Upper lobe of left lung (tissue), 6 donors: ENCODE data around the gene ANP32A. TPM values are rescaled to one million over a fixed set of nuclear protein-coding genes. Genes with fewer than 3 reads are reported as not detected.
"Not testable (repeated sequence)": the region's sequence is repeated elsewhere in the genome, so short reads cannot be mapped to it uniquely, and the experiment has no call there.

Source experiments
- ATAC-seq, 2 donors: fragments of 200-7000 bp; cut with Tn5 transposase; one replicate each; pipeline ENCODE4 v1.9.1; 2022; ENCODE audit warnings: mild to moderate bottlenecking in 2 of 2, moderate library complexity in 2 of 2; ENCODE audit not compliant: low FRiP score in 2 of 2
- DNase-seq, 2 donors: peaks; one replicate each; pipeline ENCODE4 v3.0.0-alpha.2; 2019 to 2020
- H3K27ac ChIP-seq, 4 donors: fragments of 200-600 bp; sonication (generic); one replicate each; pipeline ENCODE4 v1.5.1; 2016 to 2019
- H3K27me3 ChIP-seq, 4 donors: fragments of 200-600 bp; sonication (generic); one replicate each; pipeline ENCODE4 v1.5.1; 2017 to 2019
- H3K36me3 ChIP-seq, 4 donors: fragments of 200-600 bp; sonication (generic); one replicate each; pipeline ENCODE4 v1.5.1; 2016 to 2019
- H3K4me1 ChIP-seq, 4 donors: fragments of 200-600 bp; sonication (generic); one replicate each; pipeline ENCODE4 v1.5.1; 2018 to 2019
- H3K4me3 ChIP-seq, 4 donors: fragments of 200-600 bp; sonication (generic); one replicate each; pipeline ENCODE4 v1.5.1; 2017 to 2019; ENCODE audit warnings: mild to moderate bottlenecking in 2 of 4, moderate library complexity in 1 of 4
- H3K9me3 ChIP-seq, 4 donors: fragments of 200-600 bp; sonication (generic); one replicate each; pipeline ENCODE4 v1.5.1; 2018 to 2019
- CTCF ChIP-seq, 6 experiments: fragments of 450-650 bp in 4 of 6; fragments of 200-600 bp in 2 of 6; sonication (generic) in 2 of 6; IDR thresholded peaks; one replicate each; pipeline ENCODE4 v1.5.1; 2016 to 2019; ENCODE audit warnings: antibody characterized with exemption in 6 of 6
- EP300 ChIP-seq, 4 donors: sonication (generic); formaldehyde crosslinking; IDR thresholded peaks; one replicate each; pipeline ENCODE4 v1.5.1; 2017; ENCODE audit warnings: antibody characterized with exemption in 4 of 4, control low read depth in 2 of 4
- POLR2A ChIP-seq, 4 donors: fragments of 450-650 bp; IDR thresholded peaks; one replicate each; pipeline ENCODE4 v1.5.1; 2016 to 2017; ENCODE audit warnings: antibody characterized with exemption in 4 of 4, mild to moderate bottlenecking in 2 of 4
- POLR2AphosphoS5 ChIP-seq, 2 donors: sonication (generic); formaldehyde crosslinking; IDR thresholded peaks; one replicate each; pipeline ENCODE4 v1.5.1; 2017; ENCODE audit warnings: antibody characterized with exemption in 2 of 2
- WGBS, 2 donors: methylation state at CpG; one replicate each; pipeline ENCODE4 v1.1.5; 2017 to 2018; 5-methylcytosine and 5-hydroxymethylcytosine counted together
- total RNA-seq, 6 donors: library from RNA; depleted of rRNA in 4 of 6; stranded (reverse); fragments of >200 nt in 4 of 6; gene quantifications; one replicate each; pipeline versions ENCODE4 v1.1.0 to v1.2.1, GENCODE V29; 2016 to 2021
- donor health status: DM: no; HTN: no; CAD: no; lungs with moderate emphysema.
- donor health status: DM: no; HTN: yes; CAD: no; lungs with severe emphysema.

The ANP32A gene
- total RNA-seq, 6 donors from 2014 or later = 62.9 to 110 (median 81.5) TPM

DNA sequence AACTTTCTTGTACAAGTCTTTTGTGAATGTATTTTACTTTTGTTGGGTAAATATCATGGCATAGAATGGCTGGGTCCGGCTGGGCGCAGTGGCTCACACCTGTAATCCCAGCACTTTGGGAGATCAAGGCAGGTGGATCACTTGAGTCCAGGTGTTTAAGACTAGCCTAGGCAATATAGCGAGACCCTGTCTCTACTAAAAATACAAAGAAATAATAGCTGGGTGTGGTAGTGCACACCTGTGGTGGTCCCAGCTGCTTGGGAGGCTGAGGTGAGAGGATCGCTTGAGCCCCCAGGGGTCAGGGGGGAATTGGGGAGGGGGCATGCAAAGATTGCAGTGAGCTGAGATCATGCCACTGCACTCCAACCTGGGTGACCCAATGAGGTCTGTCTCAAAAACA lies 52.9 kb downstream of the ANP32A start:
- no peak for DNase-seq
- Histone ChIP-seq H3K27me3 (no peaks in the 10 kb centered on the region), H3K4me3 (no peak overlapping the region), H3K36me3 (no peaks in the 10 kb centered on the region), H3K4me1 (no peaks in the 10 kb centered on the region), H3K9me3 (no peaks in the 10 kb centered on the region), H3K27ac (no peak overlapping the region)
- ATAC-seq = no peak
- TF ChIP-seq EP300 (IDR thresholded peaks at IDR 0.05) (no peak), POLR2A (IDR thresholded peaks at IDR 0.05) (no peak), POLR2AphosphoS5 (IDR thresholded peaks at IDR 0.05) (no peak), CTCF (IDR thresholded peaks at IDR 0.05) (no peak)
- 69 to 73% methylated on average over 4 of the region's 4 CpGs for WGBS, 2 donors

GRCh38 chr15:68765602-68766368 lies 54.9 kb downstream of the ANP32A start:
- H3K4me3 ChIP-seq = no peak overlapping the region
- ATAC-seq = no peak
- H3K27ac ChIP-seq = no peak overlapping the region
- DNase-seq = no peak
- TF ChIP-seq EP300 (IDR thresholded peaks at IDR 0.05) (no peak), POLR2AphosphoS5 (IDR thresholded peaks at IDR 0.05) (no peak), POLR2A (IDR thresholded peaks at IDR 0.05) (no peak), CTCF (IDR thresholded peaks at IDR 0.05) (no peak)
- H3K36me3 ChIP-seq = no peaks in the 10 kb centered on the region
- H3K9me3 ChIP-seq = no peaks in the 10 kb centered on the region
- 66 to 81% methylated on average over 11 of the region's 11 CpGs for WGBS, 2 donors
- H3K4me1 ChIP-seq = no peaks in the 10 kb centered on the region
- H3K27me3 ChIP-seq = no peaks in the 10 kb centered on the region

- TF ChIP-seq POLR2AphosphoS5 (IDR thresholded peaks at IDR 0.05) (no peak), CTCF (IDR thresholded peaks at IDR 0.05) (no peak), EP300 (IDR thresholded peaks at IDR 0.05) (no peak), POLR2A (IDR thresholded peaks at IDR 0.05) (no peak)
- no peak overlapping the region for H3K27ac ChIP-seq
- 69 to 71% methylated on average over 1 of the region's 1 CpG for WGBS, 2 donors
- H3K27me3 ChIP-seq = no peaks in the 10 kb centered on the region
- H3K36me3 ChIP-seq = no peaks in the 10 kb centered on the region
- no peaks in the 10 kb centered on the region for H3K4me1 ChIP-seq
- no peak for ATAC-seq
- no peak for DNase-seq
- no peak overlapping the region for H3K4me3 ChIP-seq
- no peaks in the 10 kb centered on the region for H3K9me3 ChIP-seq
Observed at GRCh38 chr15:68764090-68764489, 56.6 kb downstream of the ANP32A start.

DNA sequence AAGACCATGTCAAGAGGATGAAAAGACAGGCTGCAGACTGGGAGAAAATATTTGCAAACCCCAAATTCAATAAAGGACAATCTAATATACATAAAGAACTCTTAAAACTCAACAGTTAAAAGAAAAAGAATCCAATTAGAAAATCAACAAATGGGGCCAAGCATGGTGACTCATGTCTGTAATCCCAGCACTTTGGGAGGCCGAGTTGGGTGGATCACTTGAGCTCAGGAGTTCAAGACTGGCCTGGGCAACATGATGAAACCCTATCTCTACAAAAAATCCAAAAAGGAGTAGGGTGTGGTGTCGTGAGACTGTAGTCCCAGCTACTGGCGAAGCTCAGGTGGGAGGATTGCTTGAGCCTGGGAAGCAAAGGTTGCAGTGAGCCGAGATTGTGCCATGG lies 57.6 kb downstream of the ANP32A start:
- DNase-seq (no peak), ATAC-seq (no peak)
- H3K4me3 ChIP-seq = no peak overlapping the region
- no peak for TF ChIP-seq POLR2AphosphoS5 (IDR thresholded peaks at IDR 0.05)
- TF ChIP-seq EP300 (IDR thresholded peaks at IDR 0.05) = no peak
- TF ChIP-seq POLR2A (IDR thresholded peaks at IDR 0.05) = no peak
- no peak for TF ChIP-seq CTCF (IDR thresholded peaks at IDR 0.05)
- H3K9me3 ChIP-seq = no peaks in the 10 kb centered on the region
- H3K27me3 ChIP-seq = no peaks in the 10 kb centered on the region
- no peaks in the 10 kb centered on the region for H3K4me1 ChIP-seq
- WGBS, 2 donors = 84 to 89% methylated on average over 4 of the region's 4 CpGs
- no peak overlapping the region for H3K27ac ChIP-seq
- no peaks in the 10 kb centered on the region for H3K36me3 ChIP-seq

- not testable (repeated sequence) for H3K4me3 ChIP-seq, H3K4me1 ChIP-seq, H3K36me3 ChIP-seq, H3K27ac ChIP-seq, ATAC-seq, H3K27me3 ChIP-seq, DNase-seq, H3K9me3 ChIP-seq
- 95% methylated on average over 1 of the region's 1 CpG for WGBS, 2 donors
Observed at GRCh38 chr15:68759982-68760579, 60.6 kb downstream of the ANP32A start.
